CD4-positive, alpha-beta T cell (primary cell): ENCODE measurements around the gene SLCO1C1. TPM values are rescaled to one million over a fixed set of nuclear protein-coding genes. Genes with fewer than 3 reads are reported as not detected.

ENCODE experiments used
- ATAC-seq: fragments of 200-7000 bp; cut with Tn5 transposase; one replicate; pipeline ENCODE4 v1.10.0; 2022; ENCODE audit warnings: mild to moderate bottlenecking; ENCODE audit not compliant: poor library complexity
- CTCF ChIA-PET: fragments of 350-600 bp; sonication (Branson Sonifier 250); formaldehyde crosslinking; loops from one replicate; lab custom pipeline; 2021; ENCODE audit warnings: antibody characterized with exemption, inconsistent platforms; lab: Charles Lee
- POLR2A ChIA-PET: fragments of 350-600 bp; sonication (Branson Sonifier 250); formaldehyde crosslinking; loops from one replicate; lab custom pipeline; 2021; ENCODE audit warnings: antibody characterized with exemption, inconsistent platforms; lab: Charles Lee
- DNase-seq, 14 experiments: peaks; one replicate each; pipeline ENCODE4 v3.0.0-alpha.2; 2013 to 2020; ENCODE audit warnings: mixed read lengths in 2 of 14
- H3K27ac ChIP-seq, 2 donors: one replicate each; pipeline versions ENCODE4 v1.5.1 to v1.7.0; 2013; ENCODE audit warnings: low read length in 2 of 2, low read depth in 1 of 2, mild to moderate bottlenecking in 1 of 2
- H3K27me3 ChIP-seq, 2 experiments: 1 replicate in 1 of 2; 2 replicates in 1 of 2; pipeline versions ENCODE4 v1.6.1 to v1.7.0; 2013; ENCODE audit warnings: low read length in 2 of 2, control low read depth in 1 of 2, mild to moderate bottlenecking in 1 of 2, moderate library complexity in 1 of 2; ENCODE audit not compliant: insufficient read depth in 2 of 2, control insufficient read depth in 1 of 2
- H3K36me3 ChIP-seq: one replicate; pipeline ENCODE4 v1.6.1; 2013; ENCODE audit warnings: low read length, control low read depth; ENCODE audit not compliant: insufficient read depth
- H3K4me1 ChIP-seq: one replicate; pipeline ENCODE4 v1.6.1; 2013; ENCODE audit warnings: low read length, control low read depth; ENCODE audit not compliant: insufficient read depth
- H3K4me3 ChIP-seq: one replicate; pipeline ENCODE4 v1.5.1; 2013; ENCODE audit warnings: mild to moderate bottlenecking, low read length, moderate library complexity
- H3K9me3 ChIP-seq, 2 experiments: 1 replicate in 1 of 2; 2 replicates in 1 of 2; pipeline versions ENCODE4 v1.6.1 to v1.7.0; 2013; ENCODE audit warnings: low read length in 2 of 2, mild to moderate bottlenecking in 2 of 2, control low read depth in 1 of 2, moderate library complexity in 1 of 2; ENCODE audit not compliant: control insufficient read depth in 1 of 2, insufficient read depth in 1 of 2
- H3K27ac Mint-ChIP-seq: one replicate; pipeline ENCODE4 v1.8.0; 2020; ENCODE audit warnings: mixed read lengths
- H3K27me3 Mint-ChIP-seq: one replicate; pipeline ENCODE4 v1.8.0; 2021; ENCODE audit warnings: mixed read lengths
- H3K36me3 Mint-ChIP-seq: one replicate; pipeline ENCODE4 v1.8.0; 2021; ENCODE audit warnings: low read depth, mixed read lengths
- H3K4me1 Mint-ChIP-seq: one replicate; pipeline ENCODE4 v1.8.0; 2021; ENCODE audit warnings: low read depth, mixed read lengths
- H3K4me3 Mint-ChIP-seq: one replicate; pipeline ENCODE4 v1.8.0; 2020; ENCODE audit warnings: mild to moderate bottlenecking, mixed read lengths
- H3K9me3 Mint-ChIP-seq: one replicate; pipeline ENCODE4 v1.8.0; 2020; ENCODE audit warnings: mixed read lengths
- CTCF ChIP-seq: fragments of 200-600 bp; IDR thresholded peaks from one replicate; pipeline ENCODE4 v1.8.0; 2022; ENCODE audit warnings: antibody characterized with exemption, mild to moderate bottlenecking
- intact Hi-C, 2 experiments: fragments of 100-400 bp; cut with DNase I in 1 of 2; cut with micrococcal nuclease in 1 of 2; formaldehyde crosslinking; loops; one replicate each; pipeline versions ENCODE4 v1.15.1 to v1.9.0; 2023 to 2025; cut with DNase I, micrococcal nuclease
- total RNA-seq, 174 experiments: library from RNA in 2 of 174; stranded (reverse) in 2 of 174; gene quantifications; one replicate each; pipeline ENCODE4 v1.2.3 and lab custom pipeline; 2021 to 2026

Gene SLCO1C1
- total RNA-seq, 2 experiments from 2014 or later, result not detected

- no peak overlapping the region for H3K4me3 Mint-ChIP-seq
- DNase-seq (no peak), ATAC-seq (no peak)
- H3K27me3 Mint-ChIP-seq, result no peaks in the 10 kb centered on the region
- H3K4me1 Mint-ChIP-seq, result no peaks in the 10 kb centered on the region
- no peak for TF ChIP-seq CTCF
- no peaks in the 10 kb centered on the region for H3K36me3 ChIP-seq
- no peaks in the 10 kb centered on the region for H3K4me1 ChIP-seq
- H3K9me3 ChIP-seq, result peaks cover 0 to 5% of the 10 kb centered on the region in 2 experiments
- POLR2A ChIA-PET, result no interaction called here
- H3K27ac ChIP-seq, result no peak overlapping the region
- no peak overlapping the region for H3K4me3 ChIP-seq
- H3K36me3 Mint-ChIP-seq, result no peaks in the 10 kb centered on the region
- CTCF ChIA-PET, result interaction anchor here (0.8 kb wide), 1 partner anchor 10 kb away, joined by 3 read pairs; no protein-coding TSS in a partner anchor
- no peaks in the 10 kb centered on the region for H3K27me3 ChIP-seq
- intact Hi-C loops, result no loop called here
- peaks cover 3% of the 10 kb centered on the region for H3K9me3 Mint-ChIP-seq
- no peak overlapping the region for H3K27ac Mint-ChIP-seq
Observed at GRCh38 chr12:20711846-20712245, 16.7 kb downstream of the SLCO1C1 start.

- ATAC-seq (no peak), DNase-seq (no peak)
- Histone ChIP-seq H3K9me3 (peaks cover 0 to 5% of the 10 kb centered on the region in 2 experiments), H3K27ac (no peak overlapping the region), H3K4me1 (no peaks in the 10 kb centered on the region), H3K36me3 (no peaks in the 10 kb centered on the region), H3K27me3 (no peaks in the 10 kb centered on the region), H3K4me3 (no peak overlapping the region)
- no peak overlapping the region for H3K4me3 Mint-ChIP-seq
- H3K36me3 Mint-ChIP-seq, result no peaks in the 10 kb centered on the region
- CTCF ChIA-PET, result no interaction called here
- no peak for TF ChIP-seq CTCF
- H3K9me3 Mint-ChIP-seq, result peaks cover 6% of the 10 kb centered on the region
- no peak overlapping the region for H3K27ac Mint-ChIP-seq
- POLR2A ChIA-PET, result no interaction called here
- intact Hi-C loops, result no loop called here
- H3K4me1 Mint-ChIP-seq, result no peaks in the 10 kb centered on the region
- no peaks in the 10 kb centered on the region for H3K27me3 Mint-ChIP-seq
Observed at GRCh38 chr12:20716037-20716436, 20.9 kb downstream of the SLCO1C1 start.

GRCh38 chr12:20716985-20717384 is 21.9 kb downstream of the SLCO1C1 start:
- no peak overlapping the region for H3K4me3 ChIP-seq

More at GRCh38 chr12:20716985-20717384, 21.9 kb downstream of the SLCO1C1 start:
- no peaks in the 10 kb centered on the region for H3K36me3 Mint-ChIP-seq
- H3K27me3 Mint-ChIP-seq, result no peaks in the 10 kb centered on the region
- DNase-seq (no peak), ATAC-seq (no peak)
- Histone ChIP-seq H3K36me3 (no peaks in the 10 kb centered on the region), H3K27ac (no peak overlapping the region), H3K9me3 (peaks cover 0 to 5% of the 10 kb centered on the region in 2 experiments), H3K27me3 (no peaks in the 10 kb centered on the region), H3K4me1 (no peaks in the 10 kb centered on the region)
- TF ChIP-seq CTCF, result no peak
- no peaks in the 10 kb centered on the region for H3K4me1 Mint-ChIP-seq
- no peak overlapping the region for H3K27ac Mint-ChIP-seq
- POLR2A ChIA-PET, result no interaction called here
- CTCF ChIA-PET, result no interaction called here
- intact Hi-C loops, result no loop called here
- H3K9me3 Mint-ChIP-seq, result peaks cover 6% of the 10 kb centered on the region
- H3K4me3 Mint-ChIP-seq, result no peak overlapping the region
